HG03432 (cell line): Measurements from ENCODE around the gene SYNPO2.
"Not testable (repeated sequence)": the region's sequence is repeated elsewhere in the genome, so short reads cannot be mapped to it uniquely, and the experiment has no call there.

ENCODE experiments used
- ATAC-seq: cut with Tn5 transposase; IDR thresholded peaks from one replicate; pipeline ENCODE4 v1.9.1; 2021; ENCODE audit warnings: mild to moderate bottlenecking, moderate library complexity; ENCODE audit not compliant: unreplicated experiment

Gene SYNPO2

GRCh38 chr4:118973295-118973694 lies 84.6 kb downstream of the SYNPO2 start:
- no peak for ATAC-seq

- no peak for ATAC-seq
Observed at GRCh38 chr4:118974758-118975157, 86.1 kb downstream of the SYNPO2 start.

- no peak for ATAC-seq
Observed at GRCh38 chr4:118975449-118976192, 87.0 kb downstream of the SYNPO2 start.

- not testable (repeated sequence) for ATAC-seq
Observed at GRCh38 chr4:118976193-118976560, 87.5 kb downstream of the SYNPO2 start.

GRCh38 chr4:118977100-118977499 lies 88.4 kb downstream of the SYNPO2 start:
- not testable (repeated sequence) for ATAC-seq

GRCh38 chr4:118979712-118980111 lies 91.1 kb downstream of the SYNPO2 start:
- ATAC-seq: no peak

GRCh38 chr4:118981171-118981838 lies 92.7 kb downstream of the SYNPO2 start:
- ATAC-seq: no peak

GRCh38 chr4:118981839-118982381 lies 93.3 kb downstream of the SYNPO2 start:
- peak; percentile 89 for ATAC-seq

GRCh38 chr4:118983293-118983692 lies 94.6 kb downstream of the SYNPO2 start:
- ATAC-seq: no peak

- no peak for ATAC-seq
Observed at GRCh38 chr4:118983831-118984230, 95.2 kb downstream of the SYNPO2 start.

GRCh38 chr4:118985170-118986000 lies 96.7 kb downstream of the SYNPO2 start:
- no peak for ATAC-seq

- no peak for ATAC-seq
Observed at GRCh38 chr4:118987959-118988634, 99.4 kb downstream of the SYNPO2 start.

- no peak for ATAC-seq
Observed at GRCh38 chr4:118988635-118988972, 100.0 kb downstream of the SYNPO2 start.

- no peak for ATAC-seq
Observed at GRCh38 chr4:118989098-118990080, 100.7 kb downstream of the SYNPO2 start.

- no peak for ATAC-seq
Observed at GRCh38 chr4:118991686-118992085, 103.0 kb downstream of the SYNPO2 start.

- no peak for ATAC-seq
Observed at GRCh38 chr4:118992149-118992548, 103.5 kb downstream of the SYNPO2 start.

- ATAC-seq: no peak
Observed at GRCh38 chr4:118993333-118993732, 104.7 kb downstream of the SYNPO2 start.

- ATAC-seq: no peak
Observed at GRCh38 chr4:118994030-118994429, 105.4 kb downstream of the SYNPO2 start.

GRCh38 chr4:118995693-118996391 lies 107.2 kb downstream of the SYNPO2 start:
- no peak for ATAC-seq
